MM.1S (cell line): ENCODE measurements around the gene TULP1.

Experiments used
- DNase-seq: peaks from one replicate; pipeline ENCODE4 v3.0.0-alpha.2; 2015
- H2AFZ ChIP-seq: fragments of 300-600 bp; sonication (generic); 2 replicates; pipeline ENCODE4 v1.6.0; 2016; ENCODE audit warnings: antibody characterized with exemption, low read length
- H3F3A ChIP-seq: fragments of 300-600 bp; sonication (generic); 2 replicates; pipeline ENCODE4 v1.6.1; 2016; ENCODE audit warnings: mild to moderate bottlenecking, antibody characterized with exemption, low read length, moderate library complexity, mixed read lengths; ENCODE audit not compliant: insufficient read depth
- H3K27ac ChIP-seq: fragments of 300-600 bp; sonication (generic); 2 replicates; pipeline ENCODE4 v1.5.1; 2016; ENCODE audit warnings: mild to moderate bottlenecking, low read length
- H3K27me3 ChIP-seq: fragments of 300-600 bp; sonication (generic); replicated peaks from 2 replicates; pipeline ENCODE4 v1.6.0; 2016; ENCODE audit warnings: low read length; ENCODE audit not compliant: insufficient read depth
- H3K36me3 ChIP-seq: fragments of 300-600 bp; sonication (generic); replicated peaks from 2 replicates; pipeline ENCODE4 v1.6.1; 2016; ENCODE audit warnings: mild to moderate bottlenecking, low read length, mixed read lengths; ENCODE audit not compliant: insufficient read depth
- H3K4me1 ChIP-seq: fragments of 300-600 bp; sonication (generic); 2 replicates; pipeline ENCODE4 v1.6.1; 2016; ENCODE audit warnings: low read length, mixed read lengths
- H3K4me2 ChIP-seq: fragments of 300-600 bp; sonication (generic); 2 replicates; pipeline ENCODE4 v1.6.0; 2016; ENCODE audit warnings: low read depth, low read length
- H3K4me3 ChIP-seq: fragments of 300-600 bp; sonication (generic); 2 replicates; pipeline ENCODE4 v1.5.1; 2016; ENCODE audit warnings: low read length, mixed read lengths
- H3K79me2 ChIP-seq: fragments of 300-600 bp; sonication (generic); 2 replicates; pipeline ENCODE4 v1.6.1; 2016; ENCODE audit warnings: mixed run types, low read length, mixed read lengths
- H3K9ac ChIP-seq: fragments of 300-600 bp; sonication (generic); 2 replicates; pipeline ENCODE4 v1.6.1; 2016; ENCODE audit warnings: low read length, mixed read lengths
- H3K9me2 ChIP-seq: fragments of 300-600 bp; sonication (generic); replicated peaks from 2 replicates; pipeline ENCODE4 v1.6.1; 2016; ENCODE audit warnings: mild to moderate bottlenecking, low read length, mixed read lengths; ENCODE audit not compliant: insufficient read depth
- H3K9me3 ChIP-seq: fragments of 300-600 bp; sonication (generic); replicated peaks from 2 replicates; pipeline ENCODE4 v1.6.1; 2016; ENCODE audit warnings: mild to moderate bottlenecking, low read length, mixed read lengths; ENCODE audit not compliant: insufficient read depth
- H4K20me1 ChIP-seq: fragments of 300-600 bp; sonication (generic); 2 replicates; pipeline ENCODE4 v1.6.1; 2016; ENCODE audit warnings: mild to moderate bottlenecking, low read length, moderate library complexity, mixed read lengths; ENCODE audit not compliant: insufficient read depth
- CTCF ChIP-seq: fragments of 300-600 bp; sonication (generic); IDR thresholded peaks from 2 replicates; pipeline ENCODE4 v1.5.1; 2016; ENCODE audit warnings: antibody characterized with exemption, low read length, mixed read lengths
- EZH2 ChIP-seq: fragments of 300-600 bp; sonication (generic); optimal IDR thresholded peaks from 2 replicates; pipeline ENCODE3; 2017; ENCODE audit warnings: low read depth, mild to moderate bottlenecking, antibody characterized with exemption, low read length, mixed read lengths
- EZH2phosphoT487 ChIP-seq: fragments of 300-600 bp; sonication (generic); IDR thresholded peaks from 2 replicates; pipeline ENCODE4 v1.6.1; 2018; ENCODE audit warnings: antibody characterized with exemption, low read length

Gene TULP1

GRCh38 chr6:35501784-35502183 lies 10.9 kb downstream of the TULP1 start:
- Histone ChIP-seq H3K4me1 (no peaks in the 10 kb centered on the region), H3K79me2 (no peaks in the 10 kb centered on the region), H4K20me1 (no peaks in the 10 kb centered on the region), H3K9me2 (no peaks in the 10 kb centered on the region), H3K9me3 (no peaks in the 10 kb centered on the region), H3K27me3 (peaks cover 17% of the 10 kb centered on the region; the same call in 1 of the 2 replicates), H3K36me3 (no peaks in the 10 kb centered on the region), H3K27ac (no peak overlapping the region), H3K4me2 (no peak overlapping the region), H3K4me3 (no peak overlapping the region), H2AFZ (no peak overlapping the region), H3K9ac (no peak overlapping the region), H3F3A (no peaks in the 10 kb centered on the region)
- TF ChIP-seq EZH2 (no peak), CTCF (no peak), EZH2phosphoT487 (no peak)
- DNase-seq, result no peak

- Histone ChIP-seq H4K20me1 (no peaks in the 10 kb centered on the region), H3K4me2 (no peak overlapping the region), H3K4me3 (no peak overlapping the region), H3K27ac (no peak overlapping the region), H3K9ac (no peak overlapping the region), H3K9me3 (no peaks in the 10 kb centered on the region), H2AFZ (no peak overlapping the region), H3K9me2 (no peaks in the 10 kb centered on the region), H3K4me1 (no peaks in the 10 kb centered on the region), H3F3A (no peaks in the 10 kb centered on the region), H3K36me3 (no peaks in the 10 kb centered on the region), H3K27me3 (peaks cover 17% of the 10 kb centered on the region; the same call in 1 of the 2 replicates), H3K79me2 (no peaks in the 10 kb centered on the region)
- no peak for TF ChIP-seq CTCF
- no peak for DNase-seq
These were observed 11.9 kb downstream of the TULP1 start for GRCh38 chr6:35500782-35501181.

- no peak overlapping the region for H3K27ac ChIP-seq
- H3F3A ChIP-seq, result no peaks in the 10 kb centered on the region
- H4K20me1 ChIP-seq, result no peaks in the 10 kb centered on the region
- H3K4me1 ChIP-seq, result no peaks in the 10 kb centered on the region
- no peaks in the 10 kb centered on the region for H3K9me3 ChIP-seq
- TF ChIP-seq EZH2, result no peak
- no peak overlapping the region for H2AFZ ChIP-seq
- peaks cover 24% of the 10 kb centered on the region for H3K27me3 ChIP-seq
- no peaks in the 10 kb centered on the region for H3K9me2 ChIP-seq
- H3K9ac ChIP-seq, result no peak overlapping the region
- DNase-seq, result no peak
- no peaks in the 10 kb centered on the region for H3K36me3 ChIP-seq
- no peak overlapping the region for H3K4me3 ChIP-seq
- no peak overlapping the region for H3K4me2 ChIP-seq
- H3K79me2 ChIP-seq, result no peaks in the 10 kb centered on the region
These were observed 13.3 kb downstream of the TULP1 start for GRCh38 chr6:35499372-35499771.

GRCh38 chr6:35498422-35499067 lies 14.2 kb downstream of the TULP1 start:
- Histone ChIP-seq H3K9me3 (no peaks in the 10 kb centered on the region), H3K4me3 (no peak overlapping the region), H2AFZ (no peak overlapping the region), H3K36me3 (no peaks in the 10 kb centered on the region), H4K20me1 (no peaks in the 10 kb centered on the region), H3K27ac (no peak overlapping the region), H3K27me3 (peaks cover 24% of the 10 kb centered on the region), H3K9me2 (no peaks in the 10 kb centered on the region), H3K4me1 (no peaks in the 10 kb centered on the region), H3K79me2 (no peaks in the 10 kb centered on the region), H3K9ac (no peak overlapping the region), H3K4me2 (peak overlapping the region; percentile 99; the same call in 1 of the 2 replicates), H3F3A (no peaks in the 10 kb centered on the region)
- DNase-seq, result no peak
- no peak for TF ChIP-seq EZH2phosphoT487
- no peak for TF ChIP-seq CTCF
- TF ChIP-seq EZH2, result no peak
